Effector CD4-positive, alpha-beta T cell (primary cell): ENCODE data around the gene ARAP1.

Experiments used
- DNase-seq: peaks from one replicate; pipeline ENCODE4 v3.0.0-alpha.2; 2020

ARAP1 gene

DNA sequence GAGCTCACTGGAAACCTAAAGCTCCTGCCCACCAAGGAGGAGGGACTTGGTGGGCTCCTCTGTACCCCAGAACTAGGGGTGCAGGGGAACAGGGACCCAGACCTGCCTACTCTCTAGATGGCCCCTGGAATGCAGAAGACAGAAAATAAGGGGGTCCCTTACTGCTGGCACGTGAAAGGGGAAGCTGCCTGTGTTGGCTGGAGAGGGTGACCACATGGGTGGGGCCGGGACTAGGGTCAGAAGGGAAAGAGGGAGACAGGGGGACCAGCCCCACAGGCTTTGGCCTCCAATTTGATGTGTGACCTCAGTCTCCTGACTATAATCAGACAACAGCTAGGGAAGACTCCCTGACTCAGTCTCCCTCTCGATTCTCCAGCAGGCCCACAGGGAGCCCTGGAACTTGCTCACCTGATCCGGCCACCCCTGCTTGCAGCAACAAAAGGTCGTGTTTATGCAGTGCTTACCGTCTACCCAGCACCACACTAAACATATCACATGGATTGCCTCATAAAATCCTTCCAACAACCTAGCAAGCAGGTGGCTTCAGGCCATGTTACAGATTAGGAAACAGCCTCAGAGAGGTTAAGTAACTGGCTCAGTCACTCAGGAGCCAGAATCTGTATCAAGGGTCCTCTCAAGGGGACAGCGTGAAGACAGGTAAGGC lies 10.2 kb downstream of the ARAP1 start:
- no peak for DNase-seq

- DNase-seq = no peak
Measured at GRCh38 chr11:72741429-72741833, 10.8 kb downstream of the ARAP1 start.

DNA sequence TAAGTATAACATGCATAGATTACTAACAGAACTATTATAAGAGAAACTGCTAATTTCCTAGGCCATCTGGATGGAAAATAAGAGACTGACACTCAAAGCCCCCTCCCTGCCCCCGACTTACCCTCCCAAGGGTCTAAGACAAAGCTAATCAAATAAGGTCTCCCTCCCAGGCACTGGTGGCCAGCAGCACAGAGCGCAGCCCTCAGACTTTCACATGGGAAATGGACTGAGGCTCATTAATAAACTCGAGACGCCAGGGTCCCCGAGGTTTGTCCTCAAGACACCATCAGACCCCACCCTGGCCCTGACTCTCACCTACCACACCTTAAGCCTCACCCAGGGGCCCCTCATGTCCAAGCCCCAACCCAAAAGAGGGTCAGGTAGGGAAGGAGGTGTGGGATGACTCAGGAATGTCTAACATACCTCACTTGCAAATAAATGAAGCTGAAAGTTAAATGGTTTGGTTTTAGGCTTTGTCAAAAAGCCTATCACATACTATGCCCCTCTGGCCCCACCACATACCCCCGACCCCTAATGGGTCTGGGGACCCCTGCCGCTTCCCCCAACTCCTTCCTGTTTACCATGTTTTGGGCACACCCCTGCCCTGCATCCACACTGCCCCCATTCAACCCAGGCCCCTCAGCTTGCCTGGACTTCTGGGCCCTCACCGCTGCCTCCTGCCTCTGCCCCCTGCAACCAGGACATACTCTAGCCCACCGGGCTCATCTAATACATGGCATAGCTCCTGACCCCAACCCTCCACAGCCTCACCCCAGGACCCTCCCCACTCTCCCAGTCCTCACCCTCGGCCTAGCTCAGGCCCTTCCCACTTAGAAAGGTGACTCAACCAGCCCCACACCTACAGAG lies 11.4 kb downstream of the ARAP1 start:
- no peak for DNase-seq

- no peak for DNase-seq
Measured at GRCh38 chr11:72740060-72740424, 12.2 kb downstream of the ARAP1 start.

- no peak for DNase-seq
Measured at GRCh38 chr11:72739240-72740059, 12.8 kb downstream of the ARAP1 start.

- DNase-seq = no peak
Measured at GRCh38 chr11:72738199-72739141, 13.7 kb downstream of the ARAP1 start.

- no peak for DNase-seq
Measured at GRCh38 chr11:72737336-72737735, 14.9 kb downstream of the ARAP1 start.

GRCh38 chr11:72736452-72737069 lies 15.6 kb downstream of the ARAP1 start:
- peak; percentile 64 for DNase-seq

- no peak for DNase-seq
Measured at GRCh38 chr11:72735495-72736027, 16.6 kb downstream of the ARAP1 start.

GRCh38 chr11:72732329-72732728 lies 19.9 kb downstream of the ARAP1 start:
- DNase-seq = no peak

GRCh38 chr11:72730737-72731136 lies 21.5 kb downstream of the ARAP1 start:
- no peak for DNase-seq

GRCh38 chr11:72730243-72730642 lies 22.0 kb downstream of the ARAP1 start:
- no peak for DNase-seq

DNA sequence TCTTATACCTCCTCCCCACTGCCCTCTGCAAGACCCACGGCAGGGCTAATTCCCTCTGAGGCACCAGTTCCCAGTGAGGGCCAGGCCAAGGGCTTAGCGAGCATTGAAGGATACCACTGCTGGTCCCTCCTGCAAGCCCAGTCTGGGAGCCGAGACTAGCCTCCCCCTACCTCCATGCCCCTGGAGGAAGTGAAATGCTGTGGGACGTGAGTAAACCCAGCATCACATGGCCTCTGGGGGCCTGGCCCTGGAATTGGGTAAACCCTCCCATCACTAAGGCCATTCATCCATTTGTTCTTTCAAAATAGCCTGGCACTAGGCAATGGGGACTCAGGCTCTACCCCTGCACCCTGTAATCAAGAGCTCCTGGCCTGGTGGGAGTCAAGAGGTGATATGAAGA lies 24.7 kb downstream of the ARAP1 start:
- DNase-seq = no peak

DNA sequence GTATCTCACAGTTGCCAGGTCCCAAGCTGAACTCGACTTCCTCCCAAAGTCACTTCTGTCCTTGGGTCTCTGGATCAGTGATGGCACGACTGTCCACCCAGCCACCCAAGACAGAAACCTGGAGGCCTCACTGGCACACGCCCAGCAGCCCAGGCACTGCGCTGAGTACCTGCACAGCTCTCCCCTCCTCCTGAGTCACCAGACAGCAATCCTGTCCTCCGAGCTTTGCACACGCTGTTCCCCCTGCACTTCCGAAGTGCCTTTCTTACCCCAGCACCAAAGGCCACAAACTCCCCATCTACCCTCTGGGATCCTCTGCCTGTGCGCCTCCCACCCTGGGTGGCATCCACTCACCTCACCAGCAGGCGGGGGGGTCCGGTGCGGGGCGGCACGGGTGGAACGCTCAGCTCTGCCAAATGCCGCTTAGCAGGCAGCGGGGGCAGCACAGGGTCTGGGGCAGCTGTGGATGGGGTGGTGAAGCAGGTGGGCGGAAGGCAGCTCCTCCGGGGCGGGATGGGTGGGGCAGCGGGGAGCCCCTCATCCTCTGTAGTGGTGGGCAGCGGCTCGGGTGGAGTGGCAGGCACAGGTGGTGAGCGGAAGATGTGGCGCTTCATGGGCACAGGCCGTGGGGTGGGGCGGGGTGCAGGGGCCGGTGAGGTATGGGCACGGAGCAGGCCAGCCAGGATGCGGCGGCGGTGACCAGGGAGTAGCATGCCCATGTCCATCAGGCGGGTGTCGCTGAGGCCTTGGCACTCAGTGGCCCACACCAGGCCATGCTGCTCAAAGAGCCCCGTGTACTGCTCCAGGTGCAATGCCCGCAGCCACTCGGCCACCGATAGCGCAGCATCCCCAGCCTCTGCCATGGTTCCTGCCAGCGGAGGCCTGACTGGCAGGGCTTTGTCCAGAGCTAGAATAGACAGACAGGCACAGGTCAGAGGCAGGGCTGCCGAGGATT lies 25.7 kb downstream of the ARAP1 start:
- no peak for DNase-seq

DNA sequence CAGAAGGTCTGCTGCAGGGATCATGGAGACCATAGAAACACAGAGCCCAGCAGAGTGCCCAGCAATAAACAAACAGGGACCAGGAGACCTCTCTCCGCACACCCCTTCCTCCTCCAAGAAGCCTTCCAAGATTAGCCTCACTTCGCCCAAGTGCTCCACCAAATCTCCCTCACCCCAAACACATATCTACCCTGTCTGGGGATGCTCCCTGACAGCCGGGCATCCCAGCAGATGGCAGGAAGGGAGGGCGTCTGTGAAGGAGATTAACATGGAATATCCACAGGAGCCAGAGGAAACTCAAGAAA lies 26.5 kb downstream of the ARAP1 start:
- DNase-seq = no peak

- DNase-seq = peak; percentile 76
Measured at GRCh38 chr11:72724851-72725723, 27.1 kb downstream of the ARAP1 start.

DNA sequence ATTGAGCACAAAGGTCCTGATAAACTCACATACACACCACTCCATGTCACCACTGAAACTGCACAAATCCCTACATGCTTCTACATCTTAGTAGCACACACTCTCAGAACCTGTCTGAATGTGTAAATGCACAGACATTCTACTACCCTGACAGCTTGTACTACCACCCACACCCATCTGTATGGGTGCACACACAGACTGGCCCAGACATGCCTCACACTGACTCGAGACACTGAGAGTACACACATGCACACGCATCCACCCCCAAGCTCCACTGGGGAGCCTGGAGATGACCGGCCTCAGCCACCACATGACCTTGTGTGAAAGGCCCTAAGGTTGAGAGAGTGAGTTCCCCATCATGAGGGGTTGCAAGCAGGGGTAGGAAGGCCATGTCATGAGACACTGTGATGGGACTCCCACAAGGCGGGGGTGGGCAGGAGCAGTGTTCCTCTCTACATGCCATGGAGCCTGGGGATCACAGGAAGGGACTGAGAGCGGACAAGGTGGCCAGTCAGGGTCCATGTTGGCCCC lies 28.1 kb downstream of the ARAP1 start:
- no peak for DNase-seq

GRCh38 chr11:72723508-72723907 lies 28.7 kb downstream of the ARAP1 start:
- no peak for DNase-seq

GRCh38 chr11:72722050-72722748 lies 30.0 kb downstream of the ARAP1 start:
- peak; percentile 79 for DNase-seq
